ENCODE measurements around the gene INPP4B.

INPP4B gene

GRCh38 chr4:142725886-142726285 lies 120.2 kb downstream of the INPP4B start:
- no peak for DNase-seq (ENCODE audit: low read depth)

GRCh38 chr4:142721187-142721586 lies 124.9 kb downstream of the INPP4B start:
- DNase-seq (ENCODE audit: low read depth) = no peak

GRCh38 chr4:142719854-142720541 lies 126.1 kb downstream of the INPP4B start:
- DNase-seq (ENCODE audit: low read depth) = no peak

- DNase-seq (ENCODE audit: low read depth) = no peak
Measured at GRCh38 chr4:142718981-142719380, 127.1 kb downstream of the INPP4B start.

DNA sequence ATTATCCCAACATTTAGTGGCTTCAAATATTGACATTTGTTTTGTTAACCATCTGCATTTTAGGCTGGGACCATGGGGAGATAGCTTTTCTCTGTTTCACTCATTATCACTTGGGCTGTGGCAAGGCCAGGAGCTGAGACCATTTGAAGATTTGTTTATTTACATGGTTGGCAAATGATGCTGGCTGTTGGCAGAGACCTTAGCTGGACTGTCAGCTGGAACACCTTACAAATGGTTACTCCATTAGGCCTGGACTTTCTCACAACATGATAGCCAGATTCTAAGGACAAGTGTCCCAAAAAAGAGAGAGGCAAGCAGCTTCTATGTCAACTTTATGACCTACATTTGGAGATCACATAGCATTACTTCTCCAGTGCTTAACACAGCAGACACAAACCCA lies 130.4 kb downstream of the INPP4B start:
- DNase-seq (ENCODE audit: low read depth) = no peak

DNA sequence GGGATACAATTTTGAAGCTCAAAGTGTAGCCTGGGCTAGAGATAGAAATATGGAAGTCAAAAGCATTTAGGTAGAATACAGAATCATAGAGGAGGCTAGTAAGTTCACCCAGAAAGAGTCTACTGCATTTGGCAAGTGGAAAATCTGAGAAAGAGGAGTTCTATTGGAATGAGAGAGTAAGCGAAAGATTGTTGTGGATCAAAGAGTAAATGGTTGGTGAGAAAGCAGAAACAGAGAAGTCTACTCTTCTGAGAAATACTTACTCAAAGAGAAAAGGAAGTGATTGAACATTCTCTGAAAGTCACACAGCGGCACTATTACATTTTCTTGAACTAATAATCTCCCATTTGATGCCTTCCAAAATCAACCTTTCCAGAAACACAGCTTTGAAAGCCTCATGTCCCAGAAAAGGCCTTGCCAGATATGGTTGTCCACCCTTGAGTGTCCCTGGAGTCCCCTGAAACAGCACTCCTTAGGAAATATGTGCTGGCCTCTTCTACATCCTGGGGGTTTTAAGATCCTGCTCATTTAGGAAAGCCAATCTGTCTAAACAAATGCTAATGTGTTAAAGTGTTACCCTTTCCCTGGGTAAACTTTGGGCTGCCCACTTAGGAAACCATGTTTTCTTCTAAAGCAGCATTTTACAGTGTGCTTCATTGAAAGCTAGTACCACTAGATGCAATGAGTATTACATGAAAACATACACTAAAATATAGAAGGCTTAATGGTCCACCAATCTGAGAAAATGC lies 132.6 kb downstream of the INPP4B start:
- DNase-seq (ENCODE audit: low read depth) = no peak

GRCh38 chr4:142708231-142708630 lies 137.9 kb downstream of the INPP4B start:
- no peak for DNase-seq (ENCODE audit: low read depth)

DNA sequence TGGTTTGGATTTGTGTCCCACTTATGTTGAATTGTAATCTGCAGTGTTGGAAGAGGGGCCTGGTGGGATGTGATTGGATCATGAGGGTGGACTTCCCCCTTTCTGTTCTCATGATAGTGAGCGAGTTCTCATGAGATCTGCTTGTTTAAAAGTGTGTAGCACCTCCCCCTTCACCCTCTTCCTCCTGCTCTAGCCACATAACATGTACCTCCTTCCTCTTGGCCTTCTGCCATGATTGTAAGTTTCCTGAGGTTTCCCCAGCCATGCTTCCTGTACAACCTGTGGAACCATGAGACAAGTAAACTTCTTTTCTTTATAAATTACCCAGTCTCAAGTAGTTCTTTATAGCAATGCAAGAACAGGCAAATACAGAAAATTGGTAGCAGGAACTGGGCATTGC lies 138.7 kb downstream of the INPP4B start:
- no peak for DNase-seq (ENCODE audit: low read depth)

GRCh38 chr4:142706381-142706780 lies 139.7 kb downstream of the INPP4B start:
- no peak for DNase-seq (ENCODE audit: low read depth)

DNA sequence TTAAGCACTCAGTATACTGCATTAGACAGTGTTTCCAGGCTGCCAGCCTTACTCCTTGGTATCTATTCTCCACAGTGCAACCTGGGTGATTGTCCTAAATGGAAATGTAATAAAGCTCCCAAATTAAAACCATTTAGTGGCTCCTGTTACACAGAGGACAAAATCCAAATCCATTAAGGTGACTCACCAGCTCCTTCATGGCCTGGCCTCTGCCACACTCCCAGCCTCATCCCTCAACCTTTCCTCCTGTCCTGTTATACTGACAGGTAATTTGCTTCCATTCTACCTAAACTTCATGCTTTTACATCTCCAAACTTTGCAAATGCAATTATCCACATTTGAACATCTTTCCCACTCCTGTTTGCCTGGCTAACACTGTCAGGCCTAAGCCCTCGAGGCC lies 140.3 kb downstream of the INPP4B start:
- no peak for DNase-seq (ENCODE audit: low read depth)

DNA sequence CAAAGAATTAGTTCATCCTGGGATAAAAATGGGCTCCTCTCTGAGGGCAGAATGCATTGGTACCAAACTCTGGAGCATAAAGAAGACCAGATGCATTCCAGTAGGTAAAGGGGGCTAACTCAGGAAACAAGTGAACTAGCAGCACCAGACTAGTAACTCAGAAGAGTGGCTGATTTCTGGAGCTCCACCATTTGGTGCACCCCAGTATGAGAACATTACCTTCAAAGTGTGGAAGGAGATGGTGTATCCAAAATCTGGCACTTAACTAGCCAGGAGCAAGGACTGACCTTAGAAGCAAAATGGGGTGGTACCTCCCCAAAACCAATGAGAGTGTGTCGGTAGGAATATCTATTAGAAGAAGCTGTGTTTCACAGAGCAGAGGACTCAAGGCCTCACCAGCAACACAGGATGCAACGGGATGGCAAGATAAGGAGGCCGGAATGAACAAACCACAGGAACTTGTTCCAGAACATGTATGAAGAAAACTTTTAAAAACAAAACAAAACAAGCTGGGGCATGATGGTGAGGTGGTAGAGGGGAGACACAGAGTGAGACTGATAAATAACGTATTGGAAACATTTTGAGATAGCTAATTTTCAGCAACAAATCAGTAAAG lies 142.3 kb downstream of the INPP4B start:
- DNase-seq (ENCODE audit: low read depth) = peak; percentile 15

DNA sequence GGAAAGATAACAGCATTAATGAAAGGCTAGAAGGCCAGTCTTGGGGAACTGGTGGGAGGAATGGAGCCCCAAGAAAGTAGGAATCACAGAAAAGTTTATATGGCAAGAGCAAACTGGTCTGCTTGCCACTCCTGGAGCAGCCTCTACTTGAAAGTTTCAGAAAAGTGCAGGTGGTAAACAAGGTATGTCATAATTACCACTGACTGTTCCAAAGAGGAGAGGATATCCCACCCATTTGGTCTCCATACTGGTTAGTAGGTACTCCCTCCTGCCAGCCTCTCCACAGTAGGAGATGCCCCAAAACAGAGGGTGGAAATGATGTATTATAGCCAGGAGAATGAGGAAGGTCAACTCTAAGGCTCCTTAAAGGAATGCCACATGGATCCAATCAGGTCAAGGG lies 145.1 kb downstream of the INPP4B start:
- no peak for DNase-seq (ENCODE audit: low read depth)

DNA sequence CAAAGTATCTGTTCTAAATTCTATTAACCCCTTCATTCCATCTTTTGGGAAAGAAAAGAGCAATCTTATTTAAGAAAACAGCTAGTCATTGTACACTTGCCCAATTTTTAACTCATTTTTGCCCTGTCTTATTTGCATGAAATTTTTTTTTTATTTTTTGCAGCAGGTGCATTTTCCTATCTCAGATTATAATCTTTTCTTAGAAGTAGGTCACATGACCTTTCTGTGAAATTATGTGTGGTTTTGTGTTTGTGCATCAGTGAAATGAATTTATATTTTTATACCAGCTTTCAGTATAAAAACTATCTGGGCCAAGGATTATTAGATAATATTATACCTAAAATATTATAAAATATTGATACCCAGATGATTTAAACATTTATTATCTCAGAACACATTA lies 145.6 kb downstream of the INPP4B start:
- no peak for DNase-seq (ENCODE audit: low read depth)

DNA sequence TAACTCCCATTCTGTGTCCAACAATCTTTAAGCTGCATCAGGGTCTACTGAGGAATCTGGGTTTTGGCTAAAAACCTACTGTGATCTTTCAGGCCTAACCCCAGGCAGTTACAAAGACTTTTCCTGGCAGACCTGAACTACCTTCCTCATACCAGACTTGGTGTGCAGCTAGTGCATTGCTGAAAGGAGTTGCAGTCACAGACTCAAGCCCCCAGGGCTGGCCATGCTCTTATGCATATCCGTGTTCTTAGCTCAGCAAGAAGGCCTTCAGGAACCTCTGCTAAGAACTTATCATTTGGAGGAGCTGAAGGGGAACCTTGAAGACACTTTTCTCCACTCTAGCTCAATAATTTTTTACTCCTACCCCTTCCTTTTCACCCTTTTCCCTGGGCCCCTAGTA lies 147.5 kb downstream of the INPP4B start:
- DNase-seq (ENCODE audit: low read depth) = no peak

- DNase-seq (ENCODE audit: low read depth) = no peak
Measured at GRCh38 chr4:142697928-142698327, 148.2 kb downstream of the INPP4B start.

DNA sequence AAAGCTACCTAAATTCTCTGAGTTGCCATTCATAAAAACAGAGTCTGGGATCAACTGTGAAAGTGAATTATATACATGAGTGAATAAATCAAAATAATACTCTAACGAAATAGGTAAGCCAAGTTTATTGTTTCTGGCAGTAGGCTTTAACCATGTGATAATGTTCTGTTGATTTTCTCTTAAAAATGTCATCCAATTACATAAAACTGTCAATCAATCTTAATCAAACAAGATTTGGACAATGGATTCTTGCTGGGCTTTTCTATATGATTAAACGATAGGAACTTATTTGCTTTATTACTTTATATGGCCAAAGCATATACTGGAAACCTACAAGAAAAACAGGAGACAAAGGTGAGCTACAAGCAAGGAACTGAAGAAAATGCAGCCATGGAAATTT lies 148.8 kb downstream of the INPP4B start:
- DNase-seq (ENCODE audit: low read depth) = no peak

- DNase-seq (ENCODE audit: low read depth) = no peak
Measured at GRCh38 chr4:142696334-142697122, 149.6 kb downstream of the INPP4B start.

DNA sequence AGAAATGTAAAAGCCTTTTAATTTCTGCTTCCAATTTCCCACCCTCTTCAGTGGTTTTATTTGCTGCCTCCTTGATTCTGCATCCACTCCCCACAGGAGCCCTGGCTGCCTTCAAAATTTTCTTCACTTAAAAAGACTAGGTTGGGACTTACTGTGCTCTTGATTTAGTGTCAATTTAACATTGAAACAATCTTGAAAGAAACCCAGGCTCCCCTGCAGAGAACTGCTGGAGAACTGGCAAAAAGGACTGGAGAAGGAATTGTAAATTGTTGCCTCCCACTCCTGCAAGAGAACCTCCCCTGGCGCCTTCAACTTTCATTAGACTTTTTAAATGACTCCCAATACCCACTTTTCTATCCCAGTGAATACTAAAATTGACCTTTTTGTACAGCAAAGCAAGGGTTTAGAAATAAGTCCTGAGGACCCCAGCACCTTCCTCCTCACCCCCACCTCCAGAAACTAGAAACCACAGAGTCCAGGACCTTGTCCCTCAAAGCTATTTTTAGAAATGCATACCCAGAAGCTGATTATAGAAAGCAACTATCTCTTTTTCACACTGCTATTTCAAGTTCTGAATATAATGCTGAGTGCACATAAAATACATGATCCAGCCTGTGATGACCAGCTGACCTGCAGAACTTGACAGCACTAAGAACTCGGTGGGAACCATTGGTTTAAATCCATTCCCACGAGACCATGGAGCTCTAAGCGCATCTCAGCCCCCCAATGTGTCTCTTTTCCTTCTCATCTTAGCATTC lies 155.5 kb downstream of the INPP4B start:
- no peak for DNase-seq (ENCODE audit: low read depth)

GRCh38 chr4:142687547-142688275 lies 158.4 kb downstream of the INPP4B start:
- no peak for DNase-seq (ENCODE audit: low read depth)

GRCh38 chr4:142686081-142686480 lies 160.0 kb downstream of the INPP4B start:
- DNase-seq (ENCODE audit: low read depth) = no peak

DNA sequence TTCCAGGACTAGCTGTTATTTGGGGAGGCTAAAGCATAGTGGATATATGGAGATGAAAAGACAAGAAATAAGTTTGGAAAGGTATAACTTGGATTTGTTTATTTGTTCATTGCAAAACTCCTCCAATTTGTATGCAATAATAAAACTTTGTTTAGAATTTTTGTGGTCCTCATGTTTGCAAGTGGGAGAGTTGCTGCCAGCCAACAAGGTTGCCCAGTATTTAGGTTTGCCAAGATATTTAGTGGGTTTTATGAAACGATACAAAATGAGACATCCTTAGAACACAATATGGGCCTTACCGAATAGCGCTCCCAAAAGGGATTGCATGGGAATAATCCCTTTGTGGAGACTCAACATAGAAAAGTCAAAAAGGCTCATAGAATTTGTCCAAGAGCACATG lies 162.1 kb downstream of the INPP4B start:
- DNase-seq (ENCODE audit: low read depth) = no peak

Data from activated T-helper 1 cell treated with Interleukin-2 at 50 U/mL for 16 hours (primary cell).